ENCODE results near the gene HIRA. TPM values are rescaled to one million over a fixed set of nuclear protein-coding genes. Genes with fewer than 3 reads are reported as not detected.

The HIRA gene
- total and polyA plus RNA-seq, 8 donors = 18.4 to 30.6 (median 25.2) TPM

- H3K9me3 ChIP-seq = no peaks in the 10 kb centered on the region
- ATAC-seq (no peak), DNase-seq (no peak)
- H3K4me3 ChIP-seq = no peak overlapping the region
- no peaks in the 10 kb centered on the region for H3K4me1 ChIP-seq
- intact Hi-C loops (cut with DNase I) = no loop called here
- H3K27me3 ChIP-seq = no peaks in the 10 kb centered on the region
- no peak overlapping the region for H3K27ac ChIP-seq
- H3K36me3 ChIP-seq = peaks cover 3 to 100% of the 10 kb centered on the region in 2 donors
- TF ChIP-seq, protein P1, sequence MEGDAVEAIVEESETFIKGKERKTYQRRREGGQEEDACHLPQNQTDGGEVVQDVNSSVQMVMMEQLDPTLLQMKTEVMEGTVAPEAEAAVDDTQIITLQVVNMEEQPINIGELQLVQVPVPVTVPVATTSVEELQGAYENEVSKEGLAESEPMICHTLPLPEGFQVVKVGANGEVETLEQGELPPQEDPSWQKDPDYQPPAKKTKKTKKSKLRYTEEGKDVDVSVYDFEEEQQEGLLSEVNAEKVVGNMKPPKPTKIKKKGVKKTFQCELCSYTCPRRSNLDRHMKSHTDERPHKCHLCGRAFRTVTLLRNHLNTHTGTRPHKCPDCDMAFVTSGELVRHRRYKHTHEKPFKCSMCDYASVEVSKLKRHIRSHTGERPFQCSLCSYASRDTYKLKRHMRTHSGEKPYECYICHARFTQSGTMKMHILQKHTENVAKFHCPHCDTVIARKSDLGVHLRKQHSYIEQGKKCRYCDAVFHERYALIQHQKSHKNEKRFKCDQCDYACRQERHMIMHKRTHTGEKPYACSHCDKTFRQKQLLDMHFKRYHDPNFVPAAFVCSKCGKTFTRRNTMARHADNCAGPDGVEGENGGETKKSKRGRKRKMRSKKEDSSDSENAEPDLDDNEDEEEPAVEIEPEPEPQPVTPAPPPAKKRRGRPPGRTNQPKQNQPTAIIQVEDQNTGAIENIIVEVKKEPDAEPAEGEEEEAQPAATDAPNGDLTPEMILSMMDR (IDR thresholded peaks at IDR 0.05) = no peak
These were observed 74.7 kb downstream of the HIRA start for GRCh38 chr22:19356708-19357269.

DNA sequence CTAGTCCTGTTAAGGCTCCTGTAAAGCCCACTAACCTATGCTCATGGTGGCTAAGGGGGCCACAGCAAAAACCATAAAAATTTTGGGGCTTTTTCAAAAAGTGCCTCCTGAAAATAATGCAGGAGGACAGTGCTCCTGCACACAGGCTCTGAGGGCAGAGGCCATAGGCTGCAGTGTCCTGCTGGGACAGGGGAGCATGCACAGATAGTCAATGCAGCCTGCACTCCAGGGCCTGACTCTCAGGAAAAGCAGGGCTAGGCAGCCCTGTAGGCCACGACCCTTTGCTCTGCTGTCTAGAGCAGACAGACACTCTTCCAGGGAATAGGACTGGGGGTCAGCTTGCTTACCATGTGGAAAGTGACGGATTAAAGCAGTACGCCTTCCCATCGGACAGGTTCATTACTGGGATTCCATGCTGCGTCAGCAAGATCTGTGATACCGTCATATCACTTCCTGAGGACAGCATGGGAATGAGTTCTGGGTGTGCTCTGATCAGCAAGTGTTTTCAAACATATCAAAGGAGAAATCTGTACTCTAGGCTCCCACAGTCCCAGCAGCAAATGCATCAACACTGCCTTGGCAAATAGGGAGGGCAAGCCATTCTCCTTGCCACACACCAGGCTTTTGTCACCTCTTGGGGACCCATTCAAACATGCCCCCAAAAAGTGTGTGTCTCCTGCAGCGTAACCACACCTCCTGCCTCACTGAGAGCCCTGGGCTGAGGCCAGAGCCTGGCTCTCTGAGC is 75.9 kb downstream of the HIRA start:
- Histone ChIP-seq H3K36me3 (peaks cover 3 to 100% of the 10 kb centered on the region in 2 donors), H3K4me3 (no peak overlapping the region), H3K27me3 (no peaks in the 10 kb centered on the region), H3K4me1 (no peaks in the 10 kb centered on the region), H3K27ac (no peak overlapping the region), H3K9me3 (no peaks in the 10 kb centered on the region)
- intact Hi-C loops (cut with DNase I) = no loop called here
- no peak for ATAC-seq
- no peak for DNase-seq
- TF ChIP-seq, protein P1 (IDR thresholded peaks at IDR 0.05) = no peak

DNA sequence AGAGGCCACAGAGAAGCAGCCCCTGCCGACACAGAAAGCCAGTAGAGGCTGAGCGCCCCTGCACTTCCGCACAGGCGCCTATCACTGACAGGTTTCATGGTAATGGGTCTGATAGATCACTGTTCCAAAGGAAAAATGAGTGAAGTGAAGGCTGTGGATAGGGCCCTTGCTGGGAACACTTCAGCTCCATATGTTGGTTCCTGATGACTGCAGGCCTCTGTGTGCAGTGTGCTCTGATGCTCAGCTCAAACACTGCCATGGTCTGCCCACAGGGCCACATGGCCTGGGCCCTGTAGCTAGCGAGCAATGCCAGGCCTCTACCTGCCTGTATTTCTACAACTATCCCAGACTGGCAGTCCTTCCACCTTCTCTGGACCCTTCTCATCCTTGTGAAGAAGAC is 77.3 kb downstream of the HIRA start:
- Histone ChIP-seq H3K27me3 (no peaks in the 10 kb centered on the region), H3K9me3 (no peaks in the 10 kb centered on the region), H3K4me1 (no peaks in the 10 kb centered on the region), H3K27ac (no peak overlapping the region), H3K4me3 (no peak overlapping the region), H3K36me3 (peaks cover 0 to 100% of the 10 kb centered on the region in 2 donors)
- ATAC-seq (no peak), DNase-seq (no peak)
- TF ChIP-seq, protein P1 (IDR thresholded peaks at IDR 0.05) = no peak
- intact Hi-C loops (cut with DNase I) = no loop called here

GRCh38 chr22:19353363-19354131 is 78.0 kb downstream of the HIRA start:
- no peak for ATAC-seq
- TF ChIP-seq, protein P1 (IDR thresholded peaks at IDR 0.05) = no peak
- H3K36me3 ChIP-seq = peaks cover 0 to 100% of the 10 kb centered on the region in 2 donors

GRCh38 chr22:19352766-19353165 is 78.8 kb downstream of the HIRA start:
- Histone ChIP-seq H3K36me3 (peaks cover 0 to 100% of the 10 kb centered on the region in 2 donors), H3K4me3 (no peak overlapping the region), H3K4me1 (no peaks in the 10 kb centered on the region), H3K9me3 (no peaks in the 10 kb centered on the region), H3K27me3 (no peaks in the 10 kb centered on the region), H3K27ac (no peak overlapping the region)
- TF ChIP-seq, protein P1 (IDR thresholded peaks at IDR 0.05) = no peak
- ATAC-seq (no peak), DNase-seq (no peak)
- intact Hi-C loops (cut with DNase I) = no loop called here

More at GRCh38 chr22:19353363-19354131, 78.0 kb downstream of the HIRA start:
- no peaks in the 10 kb centered on the region for H3K27me3 ChIP-seq
- no peaks in the 10 kb centered on the region for H3K4me1 ChIP-seq
- no peak for DNase-seq
- intact Hi-C loops (cut with DNase I) = no loop called here
- no peak overlapping the region for H3K4me3 ChIP-seq
- H3K9me3 ChIP-seq = no peaks in the 10 kb centered on the region
- H3K27ac ChIP-seq = no peak overlapping the region

All from left lung (tissue), 10 donors.